Activated T-helper 17 cell treated with anti-CD3 and anti-CD28 coated beads, Interleukin-2, amount 50 U/mL, for 72 hours (primary cell): ENCODE data around the gene NET1. TPM values are rescaled to one million over a fixed set of nuclear protein-coding genes. Genes with fewer than 3 reads are reported as not detected.
"Not testable (repeated sequence)": the region's sequence is repeated elsewhere in the genome, so short reads cannot be mapped to it uniquely, and the experiment has no call there.

Source experiments
- ATAC-seq: fragments of 150-1000 bp; cut with Tn5 transposase; replicated peaks from 2 replicates; pipeline ENCODE4 v1.10.0; 2021; ENCODE audit warnings: mild to moderate bottlenecking, moderate library complexity
- H3K27ac Mint-ChIP-seq: one replicate; pipeline ENCODE4 v1.8.0; 2022; ENCODE audit warnings: mixed read lengths
- H3K27me3 Mint-ChIP-seq: one replicate; pipeline ENCODE4 v1.8.0; 2022; ENCODE audit warnings: mixed read lengths
- H3K36me3 Mint-ChIP-seq: one replicate; pipeline ENCODE4 v1.8.0; 2022; ENCODE audit warnings: low read depth, mild to moderate bottlenecking, mixed read lengths
- H3K4me1 Mint-ChIP-seq: one replicate; pipeline ENCODE4 v1.8.0; 2022; ENCODE audit warnings: mixed read lengths
- H3K4me3 Mint-ChIP-seq: one replicate; pipeline ENCODE4 v1.8.0; 2022; ENCODE audit warnings: mild to moderate bottlenecking, mixed read lengths
- H3K9me3 Mint-ChIP-seq: one replicate; pipeline ENCODE4 v1.8.0; 2022; ENCODE audit warnings: mixed read lengths
- total RNA-seq, 2 donors: library from RNA; stranded (reverse); gene quantifications; one replicate each; pipeline ENCODE4 v1.2.3, GENCODE V29; 2022

Gene NET1
- total RNA-seq, 2 donors from 2014 or later, result 17.0 to 39.6 TPM

GRCh38 chr10:5474642-5475041 lies 62.3 kb downstream of the NET1 start:
- not testable (repeated sequence) for H3K36me3 Mint-ChIP-seq, ATAC-seq, H3K27me3 Mint-ChIP-seq

DNA sequence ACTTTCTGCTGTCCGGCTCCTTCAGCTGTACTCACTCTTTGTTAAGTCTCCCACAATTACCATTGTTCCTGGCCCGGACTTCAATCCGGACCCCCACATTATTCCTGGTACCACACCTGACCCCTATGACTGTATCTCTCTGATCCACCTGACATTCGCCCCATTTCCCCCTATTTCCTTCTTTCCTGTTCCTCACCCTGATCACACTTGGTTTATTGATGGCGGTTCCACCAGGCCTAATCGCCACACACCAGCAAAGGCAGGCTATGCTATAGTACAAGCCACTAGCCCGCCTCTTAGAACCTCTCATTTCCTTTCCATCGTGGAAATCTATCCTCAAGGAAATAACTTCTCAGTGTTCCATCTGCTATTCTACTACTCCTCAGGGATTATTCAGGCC lies 62.7 kb downstream of the NET1 start:
- not testable (repeated sequence) for H3K4me1 Mint-ChIP-seq, H3K4me3 Mint-ChIP-seq, H3K27me3 Mint-ChIP-seq, H3K9me3 Mint-ChIP-seq, ATAC-seq, H3K27ac Mint-ChIP-seq, H3K36me3 Mint-ChIP-seq

More at GRCh38 chr10:5474642-5475041, 62.3 kb downstream of the NET1 start:
- H3K4me3 Mint-ChIP-seq, H3K9me3 Mint-ChIP-seq, H3K4me1 Mint-ChIP-seq, H3K27ac Mint-ChIP-seq: not testable (repeated sequence)

- not testable (repeated sequence) for H3K27ac Mint-ChIP-seq, H3K36me3 Mint-ChIP-seq, H3K27me3 Mint-ChIP-seq, H3K4me3 Mint-ChIP-seq, ATAC-seq, H3K4me1 Mint-ChIP-seq, H3K9me3 Mint-ChIP-seq
Measured at GRCh38 chr10:5475974-5476807, 63.8 kb downstream of the NET1 start.

GRCh38 chr10:5476918-5477525 lies 64.7 kb downstream of the NET1 start:
- no peak overlapping the region for H3K4me3 Mint-ChIP-seq
- no peak overlapping the region for H3K27ac Mint-ChIP-seq
- H3K9me3 Mint-ChIP-seq, result no peaks in the 10 kb centered on the region
- no peaks in the 10 kb centered on the region for H3K27me3 Mint-ChIP-seq
- no peaks in the 10 kb centered on the region for H3K36me3 Mint-ChIP-seq
- no peaks in the 10 kb centered on the region for H3K4me1 Mint-ChIP-seq
- no peak for ATAC-seq

DNA sequence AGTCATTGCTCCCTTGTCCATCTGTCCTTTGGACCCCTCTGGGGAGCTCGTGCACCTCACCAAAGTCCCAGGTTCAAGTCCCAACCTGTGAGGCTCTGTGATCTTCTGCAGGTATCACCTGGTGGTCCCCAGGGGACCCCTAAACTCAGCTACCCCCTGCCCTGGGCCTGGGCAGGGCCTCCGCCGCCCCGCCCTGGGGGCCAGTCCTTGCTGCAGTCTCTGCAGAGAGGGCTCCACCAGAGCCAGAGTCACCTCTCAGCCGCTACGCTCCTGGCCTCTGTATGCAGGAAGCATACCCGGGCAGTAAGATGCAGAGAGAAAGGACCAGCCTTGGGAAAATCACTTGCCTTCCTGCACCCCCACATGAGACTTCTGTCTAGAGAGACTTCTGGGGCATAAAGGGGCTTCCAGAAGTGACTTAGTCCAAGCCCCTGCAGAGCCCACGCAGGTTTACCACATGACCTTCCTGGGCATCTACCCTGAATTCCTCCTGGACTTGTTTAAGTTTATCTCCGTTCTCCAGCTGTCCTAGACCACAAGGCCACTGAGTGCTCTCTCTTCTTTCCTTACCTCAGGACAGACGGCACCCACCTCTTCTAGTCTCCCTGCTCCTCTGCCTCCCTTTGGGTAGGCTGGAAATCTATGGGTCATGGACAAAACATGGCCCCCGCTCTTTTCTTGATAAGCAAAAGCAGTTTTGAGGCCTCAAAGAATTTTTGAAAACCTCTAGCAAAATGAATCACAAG lies 65.8 kb downstream of the NET1 start:
- no peaks in the 10 kb centered on the region for H3K27me3 Mint-ChIP-seq
- no peaks in the 10 kb centered on the region for H3K36me3 Mint-ChIP-seq
- H3K4me3 Mint-ChIP-seq, result no peak overlapping the region
- H3K27ac Mint-ChIP-seq, result no peak overlapping the region
- ATAC-seq, result no peak
- no peaks in the 10 kb centered on the region for H3K4me1 Mint-ChIP-seq
- H3K9me3 Mint-ChIP-seq, result no peaks in the 10 kb centered on the region

DNA sequence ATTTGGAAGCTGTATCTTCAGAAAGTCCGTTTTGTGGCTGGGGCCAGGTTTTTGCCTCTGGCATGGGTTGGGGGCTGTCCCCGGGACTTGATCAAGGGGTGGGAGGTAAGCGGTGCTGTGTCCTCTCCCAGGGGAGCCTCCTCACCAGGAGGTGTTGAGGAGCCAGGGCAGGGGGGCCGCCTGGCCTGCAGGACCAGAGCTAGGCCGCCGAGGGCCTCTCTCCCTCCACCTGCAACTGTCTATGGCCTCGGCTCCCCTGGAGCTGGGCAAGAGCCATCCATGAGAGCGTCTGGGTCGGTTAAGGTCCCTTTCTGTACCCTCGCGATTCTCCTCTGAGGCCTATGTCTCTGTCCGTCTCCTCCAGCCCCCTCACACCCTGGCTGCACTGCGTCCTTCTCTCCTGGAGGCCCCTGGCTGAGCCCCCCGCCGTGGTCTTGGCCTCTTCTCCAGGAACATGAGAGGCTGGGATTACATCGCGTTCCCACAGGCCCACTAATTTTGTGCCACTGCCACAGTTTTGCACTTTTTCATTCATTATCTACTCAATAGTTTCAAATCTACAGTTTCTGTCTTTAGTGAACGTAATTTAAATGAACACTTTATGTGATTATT lies 66.4 kb downstream of the NET1 start:
- no peaks in the 10 kb centered on the region for H3K4me1 Mint-ChIP-seq
- no peaks in the 10 kb centered on the region for H3K36me3 Mint-ChIP-seq
- no peak for ATAC-seq
- H3K4me3 Mint-ChIP-seq, result no peak overlapping the region
- no peaks in the 10 kb centered on the region for H3K27me3 Mint-ChIP-seq
- no peaks in the 10 kb centered on the region for H3K9me3 Mint-ChIP-seq
- no peak overlapping the region for H3K27ac Mint-ChIP-seq

- Mint-ChIP-seq H3K36me3 (no peaks in the 10 kb centered on the region), H3K4me1 (no peaks in the 10 kb centered on the region), H3K9me3 (no peaks in the 10 kb centered on the region), H3K27me3 (no peaks in the 10 kb centered on the region), H3K4me3 (no peak overlapping the region), H3K27ac (no peak overlapping the region)
- no peak for ATAC-seq
Measured at GRCh38 chr10:5479481-5480161, 67.3 kb downstream of the NET1 start.

GRCh38 chr10:5480162-5480941 lies 68.0 kb downstream of the NET1 start:
- H3K4me1 Mint-ChIP-seq, result no peaks in the 10 kb centered on the region
- no peaks in the 10 kb centered on the region for H3K27me3 Mint-ChIP-seq
- no peak for ATAC-seq
- H3K9me3 Mint-ChIP-seq, result no peaks in the 10 kb centered on the region
- no peak overlapping the region for H3K27ac Mint-ChIP-seq
- H3K36me3 Mint-ChIP-seq, result no peaks in the 10 kb centered on the region
- H3K4me3 Mint-ChIP-seq, result no peak overlapping the region

GRCh38 chr10:5481121-5481520 lies 68.8 kb downstream of the NET1 start:
- no peak overlapping the region for H3K27ac Mint-ChIP-seq
- ATAC-seq, result no peak
- no peaks in the 10 kb centered on the region for H3K4me1 Mint-ChIP-seq
- no peaks in the 10 kb centered on the region for H3K9me3 Mint-ChIP-seq
- H3K4me3 Mint-ChIP-seq, result no peak overlapping the region
- H3K27me3 Mint-ChIP-seq, result no peaks in the 10 kb centered on the region
- H3K36me3 Mint-ChIP-seq, result no peaks in the 10 kb centered on the region

- no peak overlapping the region for H3K27ac Mint-ChIP-seq
- no peak for ATAC-seq
- no peaks in the 10 kb centered on the region for H3K9me3 Mint-ChIP-seq
- H3K4me3 Mint-ChIP-seq, result no peak overlapping the region
- H3K27me3 Mint-ChIP-seq, result no peaks in the 10 kb centered on the region
- no peaks in the 10 kb centered on the region for H3K36me3 Mint-ChIP-seq
- H3K4me1 Mint-ChIP-seq, result no peaks in the 10 kb centered on the region
Measured at GRCh38 chr10:5482016-5482415, 69.7 kb downstream of the NET1 start.

- no peaks in the 10 kb centered on the region for H3K4me1 Mint-ChIP-seq
Measured at GRCh38 chr10:5484205-5484604, 71.8 kb downstream of the NET1 start.

GRCh38 chr10:5485290-5485689 lies 72.9 kb downstream of the NET1 start:
- Mint-ChIP-seq H3K27me3 (no peaks in the 10 kb centered on the region), H3K9me3 (no peaks in the 10 kb centered on the region), H3K36me3 (no peaks in the 10 kb centered on the region), H3K4me3 (no peak overlapping the region), H3K27ac (no peak overlapping the region), H3K4me1 (no peaks in the 10 kb centered on the region)
- ATAC-seq, result no peak

More at GRCh38 chr10:5484205-5484604, 71.8 kb downstream of the NET1 start:
- Mint-ChIP-seq H3K9me3 (no peaks in the 10 kb centered on the region), H3K4me3 (no peak overlapping the region), H3K27ac (no peak overlapping the region), H3K27me3 (no peaks in the 10 kb centered on the region), H3K36me3 (no peaks in the 10 kb centered on the region)
- peak; percentile 62 for ATAC-seq

DNA sequence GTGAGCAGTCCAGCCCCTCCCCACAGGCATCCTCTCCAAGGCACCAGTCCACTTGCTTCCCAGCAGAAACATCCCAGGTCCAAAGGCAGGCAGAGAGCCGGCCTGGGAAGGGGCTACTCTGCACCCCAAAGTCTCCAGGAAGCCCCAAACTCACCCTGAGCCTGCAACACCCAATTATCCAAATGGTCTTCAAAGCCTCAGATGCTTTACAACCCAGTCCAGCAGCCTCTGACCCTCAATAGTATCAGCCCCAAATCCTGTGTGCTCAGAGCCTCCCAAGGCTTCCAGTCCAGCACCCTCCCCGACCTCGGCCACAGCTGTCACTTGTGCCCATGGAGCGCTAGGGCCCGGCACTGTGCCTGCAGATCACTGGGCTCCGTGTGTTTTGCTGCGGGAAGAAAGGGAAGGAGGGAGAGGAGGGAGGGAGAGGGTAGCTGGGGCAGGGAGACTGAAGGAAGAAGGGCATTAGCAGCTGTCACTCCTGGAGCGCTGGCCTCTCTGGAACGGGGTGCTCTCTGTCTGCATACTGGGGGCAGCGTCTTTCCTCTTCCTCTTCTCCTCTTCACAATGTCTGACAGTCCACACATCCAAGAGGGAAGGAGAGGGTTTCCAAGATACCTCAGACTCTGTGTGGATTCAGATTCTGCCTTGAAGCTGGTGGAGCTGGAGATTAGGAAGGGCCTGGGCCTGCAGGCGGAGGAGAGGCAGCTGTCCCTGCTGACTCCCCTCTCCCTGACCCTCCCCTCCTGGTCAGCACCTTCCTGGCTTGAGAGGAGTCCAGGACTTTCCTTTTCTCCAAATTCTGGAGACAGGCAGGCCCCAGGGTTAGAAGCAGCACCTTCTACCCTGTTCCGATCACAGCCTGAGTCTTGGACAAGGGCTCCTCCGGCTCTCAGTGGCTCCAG lies 73.8 kb downstream of the NET1 start:
- no peaks in the 10 kb centered on the region for H3K36me3 Mint-ChIP-seq
- no peak for ATAC-seq
- H3K27me3 Mint-ChIP-seq, result no peaks in the 10 kb centered on the region
- H3K4me3 Mint-ChIP-seq, result no peak overlapping the region
- no peak overlapping the region for H3K27ac Mint-ChIP-seq
- no peaks in the 10 kb centered on the region for H3K4me1 Mint-ChIP-seq
- H3K9me3 Mint-ChIP-seq, result no peaks in the 10 kb centered on the region
